Duodenal mucosa (tissue), 2 donors: ENCODE data around the gene EPHA6.

ENCODE experiments used
- H3K27ac ChIP-seq: one replicate; pipeline ENCODE4 v1.7.0; 2013; ENCODE audit warnings: low read depth, low read length
- H3K27me3 ChIP-seq, 2 donors: one replicate each; pipeline ENCODE4 v1.7.0; 2013; ENCODE audit warnings: low read length in 2 of 2, control low read depth in 1 of 2; ENCODE audit not compliant: insufficient read depth in 2 of 2, control insufficient read depth in 1 of 2
- H3K36me3 ChIP-seq, 2 donors: one replicate each; pipeline ENCODE4 v1.7.0; 2013; ENCODE audit warnings: low read length in 2 of 2, control low read depth in 1 of 2; ENCODE audit not compliant: insufficient read depth in 2 of 2, control insufficient read depth in 1 of 2
- H3K4me1 ChIP-seq, 2 donors: one replicate each; pipeline ENCODE4 v1.7.0; 2013; ENCODE audit warnings: low read length in 2 of 2, control low read depth in 1 of 2; ENCODE audit not compliant: insufficient read depth in 2 of 2, control insufficient read depth in 1 of 2
- H3K4me3 ChIP-seq, 2 donors: one replicate each; pipeline ENCODE4 v1.7.0; 2013; ENCODE audit warnings: low read length in 2 of 2, low read depth in 1 of 2
- H3K9ac ChIP-seq, 2 donors: one replicate each; pipeline ENCODE4 v1.7.0; 2013; ENCODE audit warnings: low read length in 2 of 2, low read depth in 1 of 2
- H3K9me3 ChIP-seq, 2 donors: one replicate each; pipeline ENCODE4 v1.7.0; 2013; ENCODE audit warnings: low read length in 2 of 2, control low read depth in 1 of 2; ENCODE audit not compliant: control insufficient read depth in 1 of 2

Gene EPHA6

DNA sequence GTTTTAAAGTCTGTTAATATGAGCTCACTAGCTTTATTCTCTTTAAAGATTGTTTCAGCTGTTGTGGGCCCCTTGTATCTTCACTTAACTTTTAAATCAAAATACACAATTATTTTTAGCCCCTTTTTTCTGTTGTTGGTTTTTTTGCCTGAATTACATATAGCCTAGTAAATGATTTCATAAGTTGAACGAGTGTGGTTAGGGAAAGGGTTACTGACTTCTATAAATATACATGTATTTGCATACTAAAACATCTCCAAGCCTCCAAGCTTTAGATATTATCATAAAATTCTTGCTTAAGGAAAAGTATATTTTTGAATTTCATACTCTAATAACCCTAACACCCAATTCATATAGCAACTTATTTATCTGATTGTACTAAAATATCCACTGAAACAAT is 877.0 kb downstream of the EPHA6 start:
- Histone ChIP-seq H3K4me1 (no peaks in the 10 kb centered on the region), H3K9me3 (no peaks in the 10 kb centered on the region), H3K9ac (no peak overlapping the region), H3K27ac (no peak overlapping the region), H3K4me3 (no peak overlapping the region), H3K36me3 (no peaks in the 10 kb centered on the region), H3K27me3 (no peaks in the 10 kb centered on the region)

- H3K4me1 ChIP-seq, result no peaks in the 10 kb centered on the region
- H3K27me3 ChIP-seq, result no peaks in the 10 kb centered on the region
- H3K4me3 ChIP-seq, result no peak overlapping the region
- no peak overlapping the region for H3K27ac ChIP-seq
- no peak overlapping the region for H3K9ac ChIP-seq
- no peaks in the 10 kb centered on the region for H3K36me3 ChIP-seq
- H3K9me3 ChIP-seq, result no peaks in the 10 kb centered on the region
Measured at GRCh38 chr3:97692389-97692788, 878.0 kb downstream of the EPHA6 start.

DNA sequence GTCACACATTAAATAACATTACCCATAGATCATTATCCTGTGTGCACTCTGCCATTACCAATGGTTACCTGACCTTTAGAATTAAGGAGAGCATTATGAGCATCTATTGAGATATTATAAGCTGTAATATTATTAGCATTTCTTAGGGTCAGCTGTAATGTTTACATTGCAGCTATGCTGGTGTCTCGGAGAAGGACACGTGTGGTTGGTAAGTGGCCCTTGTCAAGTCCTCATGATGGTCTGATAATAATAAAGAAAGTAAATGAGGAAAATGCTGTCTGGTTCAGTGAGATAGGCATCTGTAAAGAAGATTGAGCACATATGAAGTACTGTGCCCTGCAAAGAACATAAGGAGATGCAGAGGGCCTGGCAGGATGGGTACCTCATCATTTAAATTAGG is 878.4 kb downstream of the EPHA6 start:
- Histone ChIP-seq H3K4me1 (no peaks in the 10 kb centered on the region), H3K27ac (no peak overlapping the region), H3K9me3 (no peaks in the 10 kb centered on the region)

GRCh38 chr3:97694876-97695275 is 880.5 kb downstream of the EPHA6 start:
- Histone ChIP-seq H3K27ac (no peak overlapping the region), H3K9ac (no peak overlapping the region), H3K4me3 (no peak overlapping the region), H3K36me3 (no peaks in the 10 kb centered on the region), H3K4me1 (no peaks in the 10 kb centered on the region), H3K27me3 (no peaks in the 10 kb centered on the region), H3K9me3 (no peaks in the 10 kb centered on the region)

More for the DNA sequence above, 878.4 kb downstream of the EPHA6 start:
- H3K36me3 ChIP-seq, result no peaks in the 10 kb centered on the region
- H3K27me3 ChIP-seq, result no peaks in the 10 kb centered on the region
- H3K9ac ChIP-seq, result no peak overlapping the region
- no peak overlapping the region for H3K4me3 ChIP-seq

GRCh38 chr3:97698691-97699090 is 884.3 kb downstream of the EPHA6 start:
- H3K9ac ChIP-seq, result no peak overlapping the region
- H3K36me3 ChIP-seq, result no peaks in the 10 kb centered on the region
- H3K27ac ChIP-seq, result no peak overlapping the region
- no peak overlapping the region for H3K4me3 ChIP-seq
- H3K4me1 ChIP-seq, result no peaks in the 10 kb centered on the region
- H3K9me3 ChIP-seq, result no peaks in the 10 kb centered on the region
- no peaks in the 10 kb centered on the region for H3K27me3 ChIP-seq

- H3K9me3 ChIP-seq, result no peaks in the 10 kb centered on the region
- H3K27ac ChIP-seq, result no peak overlapping the region
- no peak overlapping the region for H3K4me3 ChIP-seq
- H3K9ac ChIP-seq, result no peak overlapping the region
- no peaks in the 10 kb centered on the region for H3K27me3 ChIP-seq
- no peaks in the 10 kb centered on the region for H3K4me1 ChIP-seq
- no peaks in the 10 kb centered on the region for H3K36me3 ChIP-seq
Measured at GRCh38 chr3:97699889-97700288, 885.5 kb downstream of the EPHA6 start.

DNA sequence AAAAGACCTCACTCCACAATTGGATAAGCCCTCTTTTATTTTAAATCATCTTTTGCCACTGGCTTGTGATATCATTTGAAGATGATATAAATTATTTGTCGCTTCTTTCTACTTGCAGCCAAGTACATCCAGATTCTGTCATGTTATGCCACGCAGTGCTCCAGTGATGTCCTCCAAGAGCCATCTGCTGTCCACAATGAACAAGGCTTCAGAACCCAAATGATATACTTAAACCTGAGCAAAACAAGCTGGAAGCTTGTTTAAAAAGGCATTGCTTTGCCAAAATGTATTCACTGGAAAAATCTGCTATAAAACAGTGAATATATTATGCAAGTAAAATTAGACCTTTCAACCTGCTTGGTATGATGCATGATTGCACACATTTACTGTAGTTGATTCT is 891.4 kb downstream of the EPHA6 start:
- Histone ChIP-seq H3K27me3 (no peaks in the 10 kb centered on the region), H3K36me3 (no peaks in the 10 kb centered on the region), H3K4me3 (no peak overlapping the region), H3K9me3 (no peaks in the 10 kb centered on the region), H3K9ac (no peak overlapping the region), H3K27ac (no peak overlapping the region), H3K4me1 (no peaks in the 10 kb centered on the region)

DNA sequence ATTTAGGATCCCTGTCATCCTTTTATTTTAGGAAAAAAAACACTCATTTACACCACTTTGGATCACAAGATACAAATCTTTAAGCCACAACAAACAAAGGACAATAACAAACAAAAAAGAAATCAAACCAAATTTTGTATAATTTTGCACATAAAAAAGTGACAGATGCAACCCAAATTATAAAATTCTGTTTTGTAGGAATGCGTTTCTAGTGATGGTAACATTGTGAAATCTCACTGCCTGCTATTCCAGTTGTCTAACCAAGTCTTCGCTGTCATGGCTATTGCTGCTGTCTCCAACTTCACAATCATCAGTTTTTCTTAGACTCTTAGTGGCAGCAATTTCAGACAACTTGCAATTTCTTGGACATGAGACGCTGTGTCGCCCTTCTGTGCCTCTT is 891.8 kb downstream of the EPHA6 start:
- H3K4me1 ChIP-seq, result no peaks in the 10 kb centered on the region
- no peaks in the 10 kb centered on the region for H3K27me3 ChIP-seq
- H3K27ac ChIP-seq, result no peak overlapping the region
- no peaks in the 10 kb centered on the region for H3K9me3 ChIP-seq
- H3K9ac ChIP-seq, result no peak overlapping the region
- H3K4me3 ChIP-seq, result no peak overlapping the region
- no peaks in the 10 kb centered on the region for H3K36me3 ChIP-seq

GRCh38 chr3:97711654-97712053 is 897.3 kb downstream of the EPHA6 start:
- H3K9me3 ChIP-seq, result no peaks in the 10 kb centered on the region
- no peaks in the 10 kb centered on the region for H3K36me3 ChIP-seq
- no peak overlapping the region for H3K9ac ChIP-seq
- H3K27me3 ChIP-seq, result no peaks in the 10 kb centered on the region
- H3K4me1 ChIP-seq, result no peaks in the 10 kb centered on the region
- no peak overlapping the region for H3K4me3 ChIP-seq
- no peak overlapping the region for H3K27ac ChIP-seq

DNA sequence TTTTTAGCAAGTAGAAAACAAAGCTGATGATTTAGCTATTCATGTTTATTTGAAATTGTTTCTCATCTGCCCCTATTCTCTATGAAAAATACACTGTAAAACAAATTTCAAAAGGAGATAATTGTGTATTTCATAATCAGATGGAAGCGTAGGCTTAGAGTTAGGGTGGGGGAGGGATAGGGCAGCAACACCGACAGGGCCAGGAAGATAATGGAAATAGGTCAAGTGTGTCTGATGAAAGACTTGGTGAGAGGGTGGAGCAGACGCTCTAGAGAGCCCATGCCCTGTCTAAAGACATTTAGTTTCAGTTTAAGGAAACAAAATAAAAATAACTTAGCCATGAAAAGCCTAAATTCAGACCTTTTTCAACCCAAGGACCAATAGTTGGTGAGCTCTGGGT is 898.5 kb downstream of the EPHA6 start:
- Histone ChIP-seq H3K36me3 (no peaks in the 10 kb centered on the region), H3K4me3 (no peak overlapping the region), H3K9ac (no peak overlapping the region), H3K4me1 (no peaks in the 10 kb centered on the region), H3K27me3 (no peaks in the 10 kb centered on the region), H3K27ac (no peak overlapping the region), H3K9me3 (no peaks in the 10 kb centered on the region)

DNA sequence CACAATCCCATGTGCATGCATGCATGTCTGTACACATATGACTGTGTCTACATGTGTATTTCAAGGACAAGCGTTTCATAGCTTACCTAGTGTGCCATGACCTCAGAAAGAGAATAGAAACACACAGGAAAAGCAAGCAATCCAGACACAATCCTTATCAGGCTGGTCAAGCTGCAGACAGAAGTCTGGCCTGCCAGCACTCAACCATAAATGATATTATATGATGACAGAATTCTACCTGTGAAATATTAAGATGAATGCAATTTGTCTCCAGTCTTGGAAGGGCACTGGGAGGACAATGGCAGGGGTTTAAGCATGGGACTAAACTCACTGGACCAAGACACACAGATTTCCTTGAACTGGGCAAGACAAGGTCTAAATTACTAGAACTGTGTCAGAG is 899.2 kb downstream of the EPHA6 start:
- Histone ChIP-seq H3K9ac (no peak overlapping the region), H3K27me3 (no peaks in the 10 kb centered on the region), H3K27ac (no peak overlapping the region), H3K9me3 (no peaks in the 10 kb centered on the region), H3K36me3 (no peaks in the 10 kb centered on the region), H3K4me3 (no peak overlapping the region), H3K4me1 (no peaks in the 10 kb centered on the region)
